Small intestine (tissue), 7 donors: ENCODE data around the gene COIL. TPM values are rescaled to one million over a fixed set of nuclear protein-coding genes. Genes with fewer than 3 reads are reported as not detected.

Experiments
- DNase-seq, 2 donors: peaks; one replicate each; pipeline versions ENCODE4 v3.0.0 to v3.0.0-alpha.2; 2013
- FAIRE-seq: peaks from 2 replicates; lab custom pipeline; 2012; peaks lifted over from hg19 to GRCh38; lab: Jason Lieb, UNC
- H3K27ac ChIP-seq, 3 donors: one replicate each; pipeline ENCODE4 v1.5.1; 2013; ENCODE audit warnings: low read length in 2 of 3, mild to moderate bottlenecking in 2 of 3, control low read depth in 1 of 3, inconsistent platforms in 1 of 3, low read depth in 1 of 3, moderate library complexity in 1 of 3
- H3K27me3 ChIP-seq, 3 donors: one replicate each; pipeline ENCODE4 v1.6.1; 2013; ENCODE audit warnings: low read length in 3 of 3, inconsistent platforms in 1 of 3; ENCODE audit not compliant: control insufficient read depth in 3 of 3, insufficient read depth in 3 of 3
- H3K36me3 ChIP-seq, 3 donors: one replicate each; pipeline ENCODE4 v1.6.1; 2013; ENCODE audit warnings: low read length in 3 of 3, inconsistent platforms in 1 of 3, low read depth in 1 of 3, mild to moderate bottlenecking in 1 of 3, moderate library complexity in 1 of 3; ENCODE audit not compliant: control insufficient read depth in 3 of 3, insufficient read depth in 2 of 3
- H3K4me1 ChIP-seq, 3 donors: one replicate each; pipeline ENCODE4 v1.6.1; 2013; ENCODE audit warnings: low read length in 2 of 3, inconsistent platforms in 1 of 3, low read depth in 1 of 3, mild to moderate bottlenecking in 1 of 3, moderate library complexity in 1 of 3; ENCODE audit not compliant: control insufficient read depth in 3 of 3, insufficient read depth in 2 of 3
- H3K4me3 ChIP-seq, 3 donors: one replicate each; pipeline ENCODE4 v1.5.1; 2013; ENCODE audit warnings: low read length in 3 of 3, control low read depth in 1 of 3, inconsistent platforms in 1 of 3, low read depth in 1 of 3, mild to moderate bottlenecking in 1 of 3, moderate library complexity in 1 of 3
- H3K9me3 ChIP-seq, 2 donors: one replicate each; pipeline ENCODE4 v1.6.1; 2013; ENCODE audit warnings: low read depth in 1 of 2, low read length in 1 of 2; ENCODE audit not compliant: control insufficient read depth in 2 of 2, insufficient read depth in 1 of 2
- WGBS, 3 donors: extraction: QIAGEN DNeasy Blood & Tissue Kit; methylation state at CpG; one replicate each; pipeline ENCODE4 v1.1.7; 2013; 5-methylcytosine and 5-hydroxymethylcytosine counted together
- polyA plus RNA-seq, 4 donors: library from polyadenylated mRNA; stranded (reverse) in 3 of 4; unstranded in 1 of 4; fragments of 200-250 nt in 3 of 4; fragments of 120-200 nt in 1 of 4; gene quantifications; one replicate each; pipeline versions ENCODE4 v1.2.1 to v1.2.3, GENCODE V29; 2013
- donor health status: healthy with polysubstance abuse.
- donor health status: control.
- donor health status: control.
- donor health status: Bipolar disorder and iron deficiency.
- donor health status: healthy.

Gene COIL
- polyA plus RNA-seq, 4 donors = 8.4 to 20.4 (median 10.9) TPM

DNA sequence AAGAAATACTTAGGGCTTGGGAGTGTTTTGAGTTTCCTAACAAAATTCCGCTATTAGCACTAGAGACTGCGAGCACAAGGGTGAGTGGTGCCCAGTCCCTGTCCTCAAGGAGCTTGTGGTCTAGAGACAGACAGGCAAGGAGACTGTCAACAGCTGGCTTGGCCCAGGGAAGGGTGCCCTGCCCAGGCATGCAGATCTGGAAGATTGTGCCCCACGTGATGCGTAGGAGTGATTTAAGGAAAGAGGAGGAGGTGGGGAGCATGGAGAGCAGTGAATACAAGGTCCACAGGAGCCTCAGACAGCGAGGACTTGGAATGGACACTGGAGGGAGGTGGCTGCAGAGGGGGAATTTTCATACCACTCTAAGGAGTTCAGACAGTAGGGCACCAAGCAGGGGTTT lies 42.1 kb upstream of the COIL start:
- Histone ChIP-seq H3K27me3 (no peaks in the 10 kb centered on the region), H3K4me1 (no peaks in the 10 kb centered on the region), H3K27ac (no peak overlapping the region), H3K4me3 (no peak overlapping the region), H3K36me3 (peaks cover 0 to 64% (median 0%) of the 10 kb centered on the region in 3 donors), H3K9me3 (no peaks in the 10 kb centered on the region)
- 66 to 89% (median 83%) methylated on average over 5 of the region's 5 CpGs for WGBS, 3 donors
- peak in 1 of 2 donors; percentile 42 for DNase-seq
- FAIRE-seq = no peak

DNA sequence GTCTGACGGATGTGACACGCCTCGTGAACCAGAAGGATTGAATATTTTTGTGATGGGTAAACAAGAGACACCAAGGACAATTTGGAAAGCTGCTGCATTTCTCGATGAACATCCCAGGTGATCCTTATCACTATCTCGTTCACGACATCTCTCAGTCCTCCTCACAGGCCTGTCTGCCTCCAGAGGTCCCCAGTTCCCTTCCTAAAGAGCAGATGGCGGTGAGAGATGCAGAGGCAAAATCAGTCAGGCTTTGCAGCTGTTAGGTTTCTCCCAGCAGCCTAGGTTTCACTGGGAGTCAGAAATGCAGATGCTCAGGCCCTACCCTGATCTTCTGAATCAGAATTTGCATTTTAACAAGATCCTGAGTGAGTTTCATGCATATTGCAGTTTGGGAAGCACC lies 40.7 kb upstream of the COIL start:
- no peak overlapping the region for H3K4me3 ChIP-seq
- DNase-seq = no peak
- no peaks in the 10 kb centered on the region for H3K27me3 ChIP-seq
- peaks cover 0 to 61% (median 0%) of the 10 kb centered on the region in 3 donors for H3K36me3 ChIP-seq
- no peak for FAIRE-seq
- no peak overlapping the region for H3K27ac ChIP-seq
- WGBS, 3 donors = 88 to 93% (median 89%) methylated on average over 7 of the region's 7 CpGs
- no peaks in the 10 kb centered on the region for H3K4me1 ChIP-seq
- no peaks in the 10 kb centered on the region for H3K9me3 ChIP-seq

DNA sequence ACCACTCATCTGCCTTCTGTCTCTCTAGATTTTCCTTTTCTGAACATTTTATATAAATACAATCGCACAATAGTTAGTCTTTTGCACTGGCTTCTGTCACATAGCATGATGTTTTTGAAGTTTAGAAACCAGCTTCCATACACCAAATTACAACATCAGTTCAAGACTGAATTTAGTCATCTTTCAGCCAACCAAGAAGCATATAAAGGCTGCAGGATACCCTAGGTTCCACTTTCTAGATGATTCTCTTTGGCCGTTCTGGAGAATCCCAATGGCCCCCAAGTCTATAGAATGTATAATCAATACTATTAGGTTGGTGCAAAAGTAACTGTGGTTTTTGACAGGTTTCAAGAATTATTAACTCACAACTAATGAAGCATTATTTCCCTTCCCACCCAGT lies 36.5 kb upstream of the COIL start:
- H3K9me3 ChIP-seq = no peaks in the 10 kb centered on the region
- H3K4me3 ChIP-seq = no peak overlapping the region
- 91 to 100% (median 96%) methylated on average over 2 of the region's 2 CpGs for WGBS, 3 donors
- no peaks in the 10 kb centered on the region for H3K27me3 ChIP-seq
- H3K36me3 ChIP-seq = peaks cover 0 to 57% (median 0%) of the 10 kb centered on the region in 3 donors
- FAIRE-seq = no peak
- H3K4me1 ChIP-seq = no peaks in the 10 kb centered on the region
- H3K27ac ChIP-seq = no peak overlapping the region
- DNase-seq = no peak

DNA sequence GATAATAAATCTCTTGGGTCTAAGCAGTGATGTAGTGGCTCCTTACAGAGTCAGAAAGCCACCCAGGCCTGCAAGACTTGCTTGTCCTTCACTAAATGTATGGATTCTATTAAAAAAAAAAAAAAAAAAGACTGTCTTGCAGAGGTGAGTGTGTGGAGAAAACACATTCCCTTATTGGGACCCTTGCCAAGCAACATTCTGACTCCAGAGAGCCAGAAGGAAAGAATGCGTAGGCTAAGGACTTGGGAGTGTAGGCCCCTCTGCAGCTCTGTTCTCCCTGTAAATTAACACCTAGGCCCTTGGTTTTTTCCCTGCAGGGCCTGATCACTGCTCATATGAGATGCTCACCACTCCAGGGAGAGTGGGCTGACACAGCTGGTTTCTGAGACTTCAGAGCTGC lies 34.9 kb upstream of the COIL start:
- Histone ChIP-seq H3K4me1 (no peaks in the 10 kb centered on the region), H3K36me3 (peaks cover 0 to 50% (median 0%) of the 10 kb centered on the region in 3 donors), H3K27ac (no peak overlapping the region), H3K4me3 (no peak overlapping the region), H3K9me3 (no peaks in the 10 kb centered on the region), H3K27me3 (no peaks in the 10 kb centered on the region)
- 86 to 95% (median 94%) methylated on average over 1 of the region's 1 CpG for WGBS, 3 donors
- FAIRE-seq = no peak
- DNase-seq = no peak

DNA sequence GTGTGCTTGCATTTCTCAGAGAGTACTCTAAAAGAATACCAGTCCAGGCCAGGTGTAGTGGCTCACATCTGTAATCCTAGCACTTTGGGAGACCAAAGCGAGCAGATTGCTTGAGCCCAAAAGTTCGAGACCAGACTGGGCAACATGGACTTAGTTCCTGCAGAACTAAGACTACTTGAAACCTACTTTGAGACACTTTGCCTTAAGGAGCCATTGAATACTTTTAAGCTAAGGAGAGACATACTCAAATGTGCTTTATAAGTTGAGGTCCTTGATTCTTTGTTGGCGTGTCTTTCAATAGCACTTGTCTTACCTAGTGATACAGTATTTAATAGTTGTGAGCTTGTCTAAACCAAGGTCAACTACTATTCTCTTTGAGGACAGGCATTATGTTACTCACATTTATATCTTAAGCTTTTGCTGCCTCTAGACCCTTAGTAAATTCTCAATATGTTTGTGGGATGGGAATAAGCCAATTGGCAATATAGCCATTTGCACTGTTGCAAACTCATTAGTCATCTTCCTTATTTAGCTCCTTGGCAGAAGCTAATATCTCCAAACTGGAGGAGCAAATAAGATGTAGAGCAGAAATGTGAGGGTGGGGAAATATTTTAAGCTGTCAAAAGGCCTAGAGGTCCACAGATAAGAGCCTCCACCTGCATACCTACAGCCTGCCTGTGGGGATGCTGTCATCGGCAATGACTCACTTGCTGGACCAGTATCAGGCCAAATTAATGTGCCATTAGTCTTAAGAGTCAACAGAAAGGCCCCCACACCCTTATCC lies 33.4 kb upstream of the COIL start:
- H3K36me3 ChIP-seq = peaks cover 0 to 51% (median 0%) of the 10 kb centered on the region in 3 donors
- no peak overlapping the region for H3K4me3 ChIP-seq
- no peaks in the 10 kb centered on the region for H3K27me3 ChIP-seq
- WGBS, 3 donors = 91 to 100% (median 96%) methylated on average over 4 of the region's 4 CpGs
- FAIRE-seq = no peak
- H3K27ac ChIP-seq = no peak overlapping the region
- no peak for DNase-seq
- H3K4me1 ChIP-seq = no peaks in the 10 kb centered on the region
- no peaks in the 10 kb centered on the region for H3K9me3 ChIP-seq

DNA sequence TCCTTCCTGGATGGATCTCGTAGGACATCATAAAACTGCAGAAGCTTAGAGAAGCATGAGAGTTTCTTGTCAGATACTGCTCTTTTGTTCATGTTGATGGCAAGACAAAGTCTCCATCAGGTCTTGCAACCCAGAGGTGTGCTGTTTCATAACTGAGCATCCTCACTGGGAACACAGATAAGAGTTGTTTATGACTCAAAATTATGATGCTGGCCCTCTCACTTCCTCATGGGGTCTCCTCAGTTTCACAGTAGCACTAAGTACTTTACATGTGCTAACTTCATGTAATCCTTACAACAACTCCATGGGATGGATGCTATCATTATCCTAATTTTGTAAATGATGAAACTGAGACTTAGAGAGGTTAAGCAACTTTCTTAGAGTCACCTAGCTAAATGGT lies 31.5 kb upstream of the COIL start:
- DNase-seq = no peak
- no peaks in the 10 kb centered on the region for H3K27me3 ChIP-seq
- H3K36me3 ChIP-seq = peaks cover 0 to 49% (median 0%) of the 10 kb centered on the region in 3 donors
- 41 to 61% (median 61%) methylated on average over 1 of the region's 1 CpG for WGBS, 3 donors
- no peak overlapping the region for H3K4me3 ChIP-seq
- no peak overlapping the region for H3K27ac ChIP-seq
- FAIRE-seq = no peak
- H3K9me3 ChIP-seq = no peaks in the 10 kb centered on the region
- peaks cover 0 to 8% (median 5%) of the 10 kb centered on the region in 3 donors for H3K4me1 ChIP-seq

DNA sequence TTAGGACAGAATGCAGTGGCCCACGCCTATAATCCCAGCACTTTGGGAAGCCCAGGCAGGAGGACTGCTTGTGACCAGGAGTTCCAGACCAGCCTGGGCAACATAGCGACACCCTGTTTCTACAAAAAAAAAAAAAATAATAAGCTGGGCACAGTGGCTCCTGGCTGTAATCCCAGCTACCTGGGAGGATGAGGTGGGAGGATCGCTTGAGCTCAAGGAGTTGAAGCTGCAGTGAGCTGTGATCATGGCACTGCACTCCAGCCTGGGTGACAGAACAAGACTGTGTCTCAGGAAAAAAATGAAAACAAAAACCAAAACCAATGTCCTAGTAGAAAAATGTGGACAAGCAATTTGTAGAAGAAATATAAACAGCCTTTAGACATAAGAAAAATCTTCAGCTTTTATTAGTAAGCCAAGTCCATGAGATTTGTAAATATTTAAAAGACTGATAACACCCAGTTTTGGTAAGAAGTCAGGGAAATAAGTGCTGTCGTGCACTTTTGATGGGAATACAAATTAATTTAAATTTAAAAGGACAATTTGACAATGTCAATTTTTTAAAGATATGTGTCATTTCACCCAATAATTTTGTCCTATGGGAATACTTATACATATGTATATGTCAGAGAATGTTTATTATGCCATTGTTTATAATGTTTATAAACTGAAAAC lies 28.2 kb upstream of the COIL start:
- Histone ChIP-seq H3K36me3 (peaks cover 0 to 57% (median 0%) of the 10 kb centered on the region in 3 donors), H3K27ac (no peak overlapping the region), H3K4me1 (peaks cover 0 to 28% (median 9%) of the 10 kb centered on the region in 3 donors), H3K9me3 (no peaks in the 10 kb centered on the region), H3K4me3 (no peak overlapping the region), H3K27me3 (no peaks in the 10 kb centered on the region)
- FAIRE-seq (no peak), DNase-seq (no peak)
- WGBS, 3 donors = 91 to 98% (median 96%) methylated on average over 4 of the region's 4 CpGs

DNA sequence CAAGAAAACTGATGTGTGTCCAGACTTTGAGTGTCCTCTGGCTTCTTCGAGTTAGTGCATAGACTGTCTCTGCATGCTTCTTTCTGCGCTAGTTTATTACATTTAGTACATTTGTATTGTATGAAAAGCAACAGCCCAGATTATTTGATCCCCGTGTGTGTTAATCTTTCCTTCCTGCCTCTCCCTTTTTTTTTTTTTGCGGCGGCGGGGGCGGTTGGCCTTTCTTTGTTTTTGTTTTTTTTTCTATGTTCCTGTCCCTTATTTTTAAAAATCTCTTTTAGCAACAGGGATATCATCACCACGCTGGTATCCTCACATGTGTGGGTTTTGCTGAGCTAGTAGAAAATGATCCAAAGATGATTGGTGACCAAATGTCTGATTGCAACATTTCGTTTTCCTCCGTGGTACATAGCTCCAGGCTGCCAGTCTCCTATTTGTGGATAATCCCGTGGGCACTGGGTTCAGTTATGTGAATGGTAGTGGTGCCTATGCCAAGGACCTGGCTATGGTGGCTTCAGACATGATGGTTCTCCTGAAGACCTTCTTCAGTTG lies 26.5 kb upstream of the COIL start:
- no peak overlapping the region for H3K4me3 ChIP-seq
- H3K9me3 ChIP-seq = no peaks in the 10 kb centered on the region
- no peak for FAIRE-seq

More for the DNA sequence above, 26.5 kb upstream of the COIL start:
- Histone ChIP-seq H3K36me3 (peaks cover 0 to 53% (median 0%) of the 10 kb centered on the region in 3 donors), H3K27ac (no peak overlapping the region), H3K27me3 (no peaks in the 10 kb centered on the region), H3K4me1 (peaks cover 0 to 40% (median 9%) of the 10 kb centered on the region in 3 donors)
- 86 to 91% (median 87%) methylated on average over 11 of the region's 11 CpGs for WGBS, 3 donors
- no peak for DNase-seq
